Cardiac fibroblast (primary cell): ENCODE data around the gene TPH1.

Experiments
- DNase-seq, 2 donors: peaks; one replicate each; pipeline versions ENCODE4 v3.0.0 to v3.0.0-alpha.2; 2010; ENCODE audit warnings: low read depth in 2 of 2
- H3K4me3 ChIP-seq, 2 donors: replicated peaks in 1 of 2; 1 replicate in 1 of 2; 2 replicates in 1 of 2; pipeline ENCODE4 v1.5.1; 2011; ENCODE audit warnings: low read depth in 2 of 2, low read length in 2 of 2, mild to moderate bottlenecking in 2 of 2, moderate library complexity in 1 of 2
- CTCF ChIP-seq: IDR thresholded peaks from one replicate; pipeline ENCODE4 v1.5.1; 2011; ENCODE audit warnings: low read depth, mild to moderate bottlenecking, low read length, inconsistent platforms

Gene TPH1

GRCh38 chr11:18078909-18079308, 32.8 kb upstream of the TPH1 start:
- no peak for TF ChIP-seq CTCF
- no peak for DNase-seq
- no peak overlapping the region for H3K4me3 ChIP-seq

DNA sequence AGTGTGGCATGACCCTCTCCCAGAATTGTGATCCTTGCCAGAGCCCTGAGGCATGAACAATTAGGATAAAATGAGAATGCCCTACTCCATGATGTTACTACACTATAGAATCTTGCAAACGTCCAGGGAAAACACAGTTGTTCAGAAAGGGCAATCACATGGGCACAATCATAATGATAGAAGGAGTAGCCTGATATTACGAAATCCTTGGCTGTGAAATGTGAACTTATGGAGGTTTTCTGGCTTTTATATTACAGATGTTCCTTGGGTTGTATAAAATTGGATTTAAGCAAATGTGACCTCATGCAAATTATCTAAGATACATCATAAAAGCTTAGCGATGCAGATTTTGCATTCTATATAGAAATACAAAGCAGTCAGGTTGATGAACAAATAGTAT, 29.4 kb upstream of the TPH1 start:
- no peak for TF ChIP-seq CTCF
- H3K4me3 ChIP-seq: no peak overlapping the region
- no peak for DNase-seq

GRCh38 chr11:18071098-18071705, 25.1 kb upstream of the TPH1 start:
- H3K4me3 ChIP-seq: no peak overlapping the region
- no peak for DNase-seq
- no peak for TF ChIP-seq CTCF

DNA sequence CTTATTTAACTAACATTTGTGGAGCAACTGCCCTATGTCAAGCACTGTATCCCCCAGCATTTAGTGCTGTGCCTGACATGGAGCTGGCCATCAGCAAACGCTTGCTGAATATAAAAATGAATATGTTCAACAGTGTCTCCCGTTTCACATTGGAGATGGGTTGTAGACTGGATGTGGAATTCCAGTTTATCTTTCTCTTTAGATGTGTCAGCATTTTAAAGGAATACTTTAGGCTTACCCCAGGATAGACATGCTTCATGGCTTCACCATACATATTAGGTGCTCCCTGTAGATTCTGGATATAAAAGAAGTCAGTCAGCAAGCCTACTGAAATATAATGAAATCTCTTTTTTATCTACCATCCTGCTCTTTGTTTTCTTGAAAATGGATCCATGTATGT, 21.3 kb upstream of the TPH1 start:
- no peak for TF ChIP-seq CTCF
- DNase-seq: no peak
- H3K4me3 ChIP-seq: no peak overlapping the region

DNA sequence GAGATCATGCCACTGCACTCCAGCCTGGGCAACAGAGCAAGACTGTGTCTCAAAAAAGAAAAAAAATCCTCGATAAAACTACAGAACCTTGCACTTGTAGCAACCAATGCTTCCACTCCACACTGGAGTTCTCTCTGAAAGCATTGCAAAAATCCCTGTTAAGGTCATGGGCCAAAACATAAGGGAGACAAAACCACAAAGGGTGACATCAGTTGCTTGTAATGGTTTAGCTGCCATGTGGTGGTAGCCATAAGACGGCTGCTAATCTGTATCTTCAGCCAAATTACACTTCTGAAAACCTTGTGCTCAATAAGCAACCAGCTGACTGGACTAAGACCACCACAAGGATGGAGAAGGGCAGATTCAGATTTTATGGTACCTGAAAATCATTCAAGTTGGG, 20.6 kb upstream of the TPH1 start:
- TF ChIP-seq CTCF: no peak
- DNase-seq: no peak
- H3K4me3 ChIP-seq: no peak overlapping the region

DNA sequence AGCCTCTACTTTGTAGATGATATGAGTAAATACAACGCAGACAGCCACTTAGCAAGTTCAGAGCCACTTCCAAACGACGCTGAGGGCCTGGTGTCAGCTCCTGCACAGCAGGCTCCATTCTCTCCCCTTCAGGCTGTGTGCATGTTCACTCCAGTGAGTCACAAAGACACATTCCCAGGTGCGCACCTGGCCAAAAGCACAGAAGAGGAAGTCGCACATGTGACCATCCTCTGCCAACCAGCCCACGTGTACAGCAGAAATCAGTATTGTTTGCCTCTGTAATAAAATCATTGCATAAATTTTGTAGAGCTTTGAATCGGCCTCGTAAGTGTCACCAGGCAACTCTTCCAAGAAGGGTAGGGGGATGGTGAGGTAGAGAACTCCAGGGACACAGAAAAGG, 19.5 kb upstream of the TPH1 start:
- DNase-seq: no peak
- H3K4me3 ChIP-seq: no peak overlapping the region
- TF ChIP-seq CTCF: no peak

DNA sequence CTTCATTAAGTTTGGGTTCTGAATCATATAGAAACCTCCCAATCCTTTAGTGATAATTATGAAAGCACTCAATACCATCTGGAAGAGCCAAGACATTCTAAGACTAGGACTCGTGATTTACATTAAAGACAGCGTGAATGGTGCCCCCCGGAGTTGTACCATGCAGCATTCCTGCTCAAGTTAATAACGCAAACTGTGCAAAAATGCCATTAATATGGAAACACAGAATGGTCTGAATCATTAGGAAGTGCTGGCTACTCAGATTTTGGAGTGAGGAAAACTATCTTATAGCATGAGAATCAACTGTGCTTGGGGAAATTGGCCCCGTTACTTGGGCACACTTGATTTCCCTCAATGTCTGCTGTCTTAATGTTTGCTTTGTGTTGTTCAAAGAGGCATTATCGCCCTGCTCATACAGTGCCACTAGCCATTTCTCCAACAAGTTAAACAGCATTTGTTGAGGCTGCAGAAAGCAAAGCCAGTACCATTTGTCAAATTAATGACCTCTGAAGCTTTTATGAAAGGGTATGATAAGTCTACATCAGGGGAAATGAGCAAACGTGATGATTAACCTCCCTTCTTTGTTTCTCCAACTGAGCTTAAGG, 18.5 kb upstream of the TPH1 start:
- DNase-seq: no peak
- no peak overlapping the region for H3K4me3 ChIP-seq
- no peak for TF ChIP-seq CTCF
